M059J (cell line): ENCODE measurements around the gene NCKIPSD. TPM values are rescaled to one million over a fixed set of nuclear protein-coding genes. Genes with fewer than 3 reads are reported as not detected.
A peak's percentile ranks its signal among the peaks of the same experiment; 100 is the strongest.

ENCODE experiments used
- DNase-seq: peaks from one replicate; pipeline ENCODE4 v3.0.0-alpha.2; 2012; ENCODE audit warnings: low read depth
- total RNA-seq: library from RNA; depleted of rRNA; stranded (reverse); fragments of >200 nt; shearing (Covaris generic); gene quantifications from 2 replicates; pipeline ENCODE4 v1.2.3, GENCODE V29; 2014

The NCKIPSD gene
- total RNA-seq, 1 experiment from 2014 or later: 34.2 TPM

GRCh38 chr3:48678566-48679380 is 6.9 kb downstream of the NCKIPSD start:
- no peak for DNase-seq

GRCh38 chr3:48678056-48678455 is 7.7 kb downstream of the NCKIPSD start:
- DNase-seq: peak; percentile 27

- no peak for DNase-seq
These were observed 11.2 kb downstream of the NCKIPSD start for GRCh38 chr3:48674505-48674904.

GRCh38 chr3:48672522-48672921 is 13.2 kb downstream of the NCKIPSD start:
- no peak for DNase-seq

GRCh38 chr3:48664929-48665328 is 20.8 kb downstream of the NCKIPSD start:
- DNase-seq: no peak

- no peak for DNase-seq
These were observed 21.4 kb downstream of the NCKIPSD start for GRCh38 chr3:48664313-48664644.

- peak; percentile 97 for DNase-seq
These were observed 22.0 kb downstream of the NCKIPSD start for GRCh38 chr3:48663489-48664312.

GRCh38 chr3:48662753-48663488 is 22.8 kb downstream of the NCKIPSD start, which contains the start of gene CELSR3:
Gene CELSR3 (minus strand): TSS chr3:48662886. CDS start chr3:48662634, 252 bp downstream.
- DNase-seq: peak; percentile 87

GRCh38 chr3:48662145-48662752 is 23.5 kb downstream of the NCKIPSD start:
- DNase-seq: no peak

- no peak for DNase-seq
These were observed 24.1 kb downstream of the NCKIPSD start for GRCh38 chr3:48661501-48662144.

- DNase-seq: no peak
These were observed 24.8 kb downstream of the NCKIPSD start for GRCh38 chr3:48660800-48661400.

- no peak for DNase-seq
These were observed 28.9 kb downstream of the NCKIPSD start for GRCh38 chr3:48656841-48657281.

- no peak for DNase-seq
These were observed 29.5 kb downstream of the NCKIPSD start for GRCh38 chr3:48656061-48656840.

GRCh38 chr3:48655606-48656005 is 30.1 kb downstream of the NCKIPSD start:
- DNase-seq: no peak

GRCh38 chr3:48655063-48655462 is 30.7 kb downstream of the NCKIPSD start:
- DNase-seq: no peak

GRCh38 chr3:48652923-48653715 is 32.6 kb downstream of the NCKIPSD start:
- DNase-seq: no peak

GRCh38 chr3:48651771-48652170 is 33.9 kb downstream of the NCKIPSD start:
- no peak for DNase-seq

GRCh38 chr3:48650723-48651122 is 35.0 kb downstream of the NCKIPSD start:
- no peak for DNase-seq
